ENCODE measurements around the gene COL6A1. TPM values are rescaled to one million over a fixed set of nuclear protein-coding genes. Genes with fewer than 3 reads are reported as not detected.
A peak's percentile ranks its signal among the peaks of the same experiment; 100 is the strongest.

Gene COL6A1
- total RNA-seq, 5 donors from 2014 or later (not counting 1 experiment from before 2014, with no cell fraction given) = 4.2 to 25.3 (median 14.6) TPM

DNA sequence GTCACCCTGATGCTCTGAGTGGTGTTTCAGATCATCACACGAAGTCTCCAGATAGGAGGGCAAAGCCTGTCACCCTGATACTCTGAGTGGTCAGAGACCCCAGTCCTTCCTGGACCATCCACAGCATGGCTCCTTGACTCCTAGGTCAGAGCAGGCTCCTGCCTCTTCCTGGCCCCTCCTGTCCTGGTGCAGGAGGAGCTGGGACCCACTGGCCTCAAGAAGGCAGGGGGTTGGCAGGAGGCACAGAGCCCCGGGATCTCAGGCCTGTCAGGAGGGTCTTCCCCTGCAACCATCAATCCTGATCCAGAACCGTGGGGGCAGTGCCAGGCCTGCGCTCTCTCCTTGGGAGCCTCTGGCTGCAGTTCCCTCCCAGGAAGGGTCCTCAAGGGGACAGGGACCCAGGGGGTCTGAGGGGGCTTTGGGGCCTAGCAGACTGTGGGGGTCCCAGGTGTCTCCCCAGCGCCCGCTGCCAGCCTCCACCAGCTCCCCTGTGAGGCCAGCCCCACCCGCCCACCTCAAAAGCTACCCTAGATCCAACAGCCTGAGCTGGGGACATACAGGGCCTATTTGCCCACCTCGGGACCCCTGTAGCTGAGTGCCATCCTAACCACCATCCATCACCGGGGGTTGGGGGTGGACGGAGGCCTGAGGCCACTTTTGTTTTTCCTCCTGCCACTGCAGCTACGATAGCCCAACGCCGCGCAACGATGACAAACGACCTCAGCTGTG, 27.5 kb downstream of the COL6A1 start:
- Mint-ChIP-seq H3K4me3 (no peak overlapping the region), H3K9me3 (peaks cover 0 to 3% (median 0%) of the 10 kb centered on the region in 3 donors), H3K27ac (no peak overlapping the region), H3K27me3 (peaks cover 0 to 4% of the 10 kb centered on the region in 2 donors), H3K4me1 (no peaks in the 10 kb centered on the region), H3K36me3 (no peaks in the 10 kb centered on the region)
- peaks cover 0 to 9% of the 10 kb centered on the region in 2 experiments for H3K27me3 ChIP-seq (replicated peaks in 1 of 2; ENCODE audit: control insufficient read depth in 2 of 2, extremely low read depth in 1 of 2, insufficient read depth in 2 of 2, low read length in 1 of 2)
- H3K4me1 ChIP-seq (ENCODE audit: control insufficient read depth in 1 of 2, extremely low read depth in 1 of 2, insufficient read depth in 2 of 2, low read length in 2 of 2) = no peaks in the 10 kb centered on the region
- H3K27ac ChIP-seq (ENCODE audit: low read length) = no peak overlapping the region
- ATAC-seq (replicated peaks in 1 of 4) = no peak
- DNase-seq = peak in 2 of 35 experiments; percentile 1 to 2
- no peaks in the 10 kb centered on the region for H3K36me3 ChIP-seq (ENCODE audit: control insufficient read depth in 2 of 2, extremely low read depth in 1 of 2, insufficient read depth in 1 of 2, low read length in 1 of 2)
- no peak overlapping the region for H3K4me3 ChIP-seq (ENCODE audit: control insufficient read depth in 1 of 2, extremely low read depth in 1 of 2, low read length in 1 of 2)
- H3K9me3 ChIP-seq = no peaks in the 10 kb centered on the region
- CTCF ChIA-PET = no interaction called here
- WGBS (ENCODE audit: insufficient coverage) = 87% methylated on average over 14 of the region's 16 CpGs
- POLR2A ChIA-PET = no interaction called here

DNA sequence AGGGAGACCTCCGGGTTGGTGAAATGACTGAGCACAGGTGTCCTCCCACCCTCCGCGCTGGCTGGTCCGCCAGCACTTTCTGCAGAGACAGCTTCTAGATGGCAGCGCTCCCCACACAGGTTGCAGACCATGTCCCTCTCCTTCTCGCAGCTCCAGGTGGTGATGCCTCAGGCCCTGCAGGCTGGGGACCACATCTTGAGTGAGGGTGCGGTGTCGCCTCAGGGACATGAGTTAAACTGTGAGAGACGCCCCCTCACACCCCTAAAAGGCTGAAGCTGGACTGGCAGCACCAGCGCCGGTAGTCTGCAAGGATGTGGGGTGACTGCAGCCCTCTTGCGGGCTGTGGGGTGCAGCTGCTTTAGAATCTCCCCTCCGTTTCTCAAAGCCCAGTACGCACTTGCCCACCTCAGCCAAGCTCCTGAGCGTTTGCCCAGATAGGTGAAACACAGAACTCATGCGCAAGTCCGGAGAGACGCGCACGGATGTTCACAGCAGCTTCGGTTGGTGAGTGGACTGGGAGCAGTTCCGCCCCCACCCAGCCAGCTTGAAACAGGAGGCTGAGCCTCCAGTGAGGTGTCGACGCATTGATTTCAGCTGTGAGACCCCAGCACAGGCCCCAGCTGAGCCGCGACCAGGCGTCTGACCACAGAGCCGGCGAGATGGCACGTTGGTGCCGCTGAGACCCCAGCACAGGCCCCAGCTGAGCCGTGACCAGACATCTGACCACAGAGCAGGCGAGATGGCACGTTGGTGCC, 28.6 kb downstream of the COL6A1 start:
- Histone ChIP-seq H3K4me3 (ENCODE audit: control insufficient read depth in 1 of 2, extremely low read depth in 1 of 2, low read length in 1 of 2) (no peak overlapping the region), H3K36me3 (ENCODE audit: control insufficient read depth in 2 of 2, extremely low read depth in 1 of 2, insufficient read depth in 1 of 2, low read length in 1 of 2) (no peaks in the 10 kb centered on the region), H3K9me3 (no peaks in the 10 kb centered on the region), H3K27me3 (replicated peaks in 1 of 2; ENCODE audit: control insufficient read depth in 2 of 2, extremely low read depth in 1 of 2, insufficient read depth in 2 of 2, low read length in 1 of 2) (peaks cover 0 to 9% of the 10 kb centered on the region in 2 experiments), H3K27ac (ENCODE audit: low read length) (no peak overlapping the region), H3K4me1 (ENCODE audit: control insufficient read depth in 1 of 2, extremely low read depth in 1 of 2, insufficient read depth in 2 of 2, low read length in 2 of 2) (no peaks in the 10 kb centered on the region)
- H3K9me3 Mint-ChIP-seq = peaks cover 0 to 3% (median 0%) of the 10 kb centered on the region in 3 donors
- peak in 2 of 35 experiments; percentile 1 to 3 for DNase-seq
- peaks cover 2 to 8% of the 10 kb centered on the region in 2 donors for H3K27me3 Mint-ChIP-seq
- no peaks in the 10 kb centered on the region for H3K36me3 Mint-ChIP-seq
- H3K27ac Mint-ChIP-seq = no peak overlapping the region
- no peak overlapping the region for H3K4me3 Mint-ChIP-seq
- H3K4me1 Mint-ChIP-seq = no peaks in the 10 kb centered on the region
- WGBS (ENCODE audit: insufficient coverage) = 89% methylated on average over 24 of the region's 34 CpGs
- ChIA-PET POLR2A (no interaction called here), CTCF (no interaction called here)
- no peak for ATAC-seq (replicated peaks in 1 of 4)

GRCh38 chr21:46011267-46011967, 29.8 kb downstream of the COL6A1 start:
- no peaks in the 10 kb centered on the region for H3K36me3 Mint-ChIP-seq

DNA sequence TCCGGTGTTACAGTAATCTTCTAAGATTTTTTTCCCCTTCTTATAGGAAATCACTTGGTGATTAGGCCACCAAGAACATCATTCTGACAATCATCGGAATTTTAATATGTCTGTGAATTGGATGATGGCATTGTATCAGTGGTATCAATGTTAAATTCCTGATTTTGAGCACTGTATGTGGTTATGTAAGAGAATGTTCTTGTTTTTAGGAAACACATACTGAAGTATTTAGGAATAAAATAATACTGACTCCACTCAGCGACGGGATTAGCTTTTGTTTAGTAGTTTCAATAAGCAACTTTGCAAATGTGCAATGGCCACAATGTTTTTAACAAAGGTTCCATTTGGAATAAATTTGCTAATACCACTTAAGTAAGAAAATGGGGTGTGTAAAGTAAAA, 30.6 kb downstream of the COL6A1 start:
- no peaks in the 10 kb centered on the region for H3K4me1 Mint-ChIP-seq

More at GRCh38 chr21:46011267-46011967, 29.8 kb downstream of the COL6A1 start:
- Histone ChIP-seq H3K4me3 (ENCODE audit: control insufficient read depth in 1 of 2, extremely low read depth in 1 of 2, low read length in 1 of 2) (no peak overlapping the region), H3K27ac (ENCODE audit: low read length) (no peak overlapping the region), H3K9me3 (no peaks in the 10 kb centered on the region), H3K4me1 (ENCODE audit: control insufficient read depth in 1 of 2, extremely low read depth in 1 of 2, insufficient read depth in 2 of 2, low read length in 2 of 2) (no peaks in the 10 kb centered on the region), H3K27me3 (replicated peaks in 1 of 2; ENCODE audit: control insufficient read depth in 2 of 2, extremely low read depth in 1 of 2, insufficient read depth in 2 of 2, low read length in 1 of 2) (peaks cover 0 to 9% of the 10 kb centered on the region in 2 experiments), H3K36me3 (ENCODE audit: control insufficient read depth in 2 of 2, extremely low read depth in 1 of 2, insufficient read depth in 1 of 2, low read length in 1 of 2) (no peaks in the 10 kb centered on the region)
- CTCF ChIA-PET = no interaction called here
- 84% methylated on average over 22 of the region's 22 CpGs for WGBS (ENCODE audit: insufficient coverage)
- Mint-ChIP-seq H3K9me3 (peaks cover 0 to 3% (median 0%) of the 10 kb centered on the region in 3 donors), H3K4me3 (no peak overlapping the region), H3K4me1 (no peaks in the 10 kb centered on the region), H3K27ac (no peak overlapping the region), H3K27me3 (peaks cover 9 to 13% of the 10 kb centered on the region in 2 donors)
- DNase-seq (peak in 1 of 35 experiments; percentile 2), ATAC-seq (replicated peaks in 1 of 4) (no peak)
- POLR2A ChIA-PET = no interaction called here

GRCh38 chr21:46014828-46015227, 33.3 kb downstream of the COL6A1 start:
- no peak overlapping the region for H3K4me3 ChIP-seq (ENCODE audit: control insufficient read depth in 1 of 2, extremely low read depth in 1 of 2, low read length in 1 of 2)
- Mint-ChIP-seq H3K4me3 (no peak overlapping the region), H3K27me3 (peaks cover 31 to 39% of the 10 kb centered on the region in 2 donors), H3K36me3 (no peaks in the 10 kb centered on the region), H3K9me3 (no peaks in the 10 kb centered on the region), H3K27ac (no peak overlapping the region), H3K4me1 (no peaks in the 10 kb centered on the region)
- DNase-seq (no peak), ATAC-seq (replicated peaks in 1 of 4) (no peak)
- POLR2A ChIA-PET = no interaction called here
- H3K9me3 ChIP-seq = no peaks in the 10 kb centered on the region
- CTCF ChIA-PET = no interaction called here
- H3K36me3 ChIP-seq (ENCODE audit: control insufficient read depth in 2 of 2, extremely low read depth in 1 of 2, insufficient read depth in 1 of 2, low read length in 1 of 2) = no peaks in the 10 kb centered on the region
- no peak overlapping the region for H3K27ac ChIP-seq (ENCODE audit: low read length)
- 34% methylated on average over 2 of the region's 2 CpGs for WGBS (ENCODE audit: insufficient coverage)
- peaks cover 0 to 12% of the 10 kb centered on the region in 2 experiments for H3K27me3 ChIP-seq (replicated peaks in 1 of 2; ENCODE audit: control insufficient read depth in 2 of 2, extremely low read depth in 1 of 2, insufficient read depth in 2 of 2, low read length in 1 of 2)
- H3K4me1 ChIP-seq (ENCODE audit: control insufficient read depth in 1 of 2, extremely low read depth in 1 of 2, insufficient read depth in 2 of 2, low read length in 2 of 2) = no peaks in the 10 kb centered on the region

More for the DNA sequence above, 30.6 kb downstream of the COL6A1 start:
- Histone ChIP-seq H3K9me3 (no peaks in the 10 kb centered on the region), H3K36me3 (ENCODE audit: control insufficient read depth in 2 of 2, extremely low read depth in 1 of 2, insufficient read depth in 1 of 2, low read length in 1 of 2) (no peaks in the 10 kb centered on the region), H3K27me3 (replicated peaks in 1 of 2; ENCODE audit: control insufficient read depth in 2 of 2, extremely low read depth in 1 of 2, insufficient read depth in 2 of 2, low read length in 1 of 2) (peaks cover 0 to 9% of the 10 kb centered on the region in 2 experiments), H3K4me1 (ENCODE audit: control insufficient read depth in 1 of 2, extremely low read depth in 1 of 2, insufficient read depth in 2 of 2, low read length in 2 of 2) (no peaks in the 10 kb centered on the region), H3K4me3 (ENCODE audit: control insufficient read depth in 1 of 2, extremely low read depth in 1 of 2, low read length in 1 of 2) (no peak overlapping the region), H3K27ac (ENCODE audit: low read length) (no peak overlapping the region)
- no peak overlapping the region for H3K4me3 Mint-ChIP-seq
- peaks cover 16 to 19% of the 10 kb centered on the region in 2 donors for H3K27me3 Mint-ChIP-seq
- ChIA-PET POLR2A (no interaction called here), CTCF (no interaction called here)
- H3K9me3 Mint-ChIP-seq = peaks cover 0 to 3% (median 0%) of the 10 kb centered on the region in 3 donors
- no peak overlapping the region for H3K27ac Mint-ChIP-seq
- WGBS (ENCODE audit: insufficient coverage) = no CpG with 5 or more reads among the region's 4 CpGs
- DNase-seq (no peak), ATAC-seq (replicated peaks in 1 of 4) (no peak)
- H3K36me3 Mint-ChIP-seq = no peaks in the 10 kb centered on the region

GRCh38 chr21:46017148-46017547, 35.6 kb downstream of the COL6A1 start:
- Histone ChIP-seq H3K4me1 (ENCODE audit: control insufficient read depth in 1 of 2, extremely low read depth in 1 of 2, insufficient read depth in 2 of 2, low read length in 2 of 2) (no peaks in the 10 kb centered on the region), H3K4me3 (ENCODE audit: control insufficient read depth in 1 of 2, extremely low read depth in 1 of 2, low read length in 1 of 2) (no peak overlapping the region), H3K27me3 (replicated peaks in 1 of 2; ENCODE audit: control insufficient read depth in 2 of 2, extremely low read depth in 1 of 2, insufficient read depth in 2 of 2, low read length in 1 of 2) (peaks cover 0 to 17% of the 10 kb centered on the region in 2 experiments), H3K36me3 (ENCODE audit: control insufficient read depth in 2 of 2, extremely low read depth in 1 of 2, insufficient read depth in 1 of 2, low read length in 1 of 2) (no peaks in the 10 kb centered on the region), H3K27ac (ENCODE audit: low read length) (no peak overlapping the region), H3K9me3 (no peaks in the 10 kb centered on the region)
- Mint-ChIP-seq H3K27ac (no peak overlapping the region), H3K27me3 (peaks cover 38 to 55% of the 10 kb centered on the region in 2 donors), H3K4me3 (no peak overlapping the region), H3K4me1 (no peaks in the 10 kb centered on the region), H3K9me3 (no peaks in the 10 kb centered on the region), H3K36me3 (no peaks in the 10 kb centered on the region)
- DNase-seq (no peak), ATAC-seq (replicated peaks in 1 of 4) (no peak)
- CTCF ChIA-PET = no interaction called here
- POLR2A ChIA-PET = no interaction called here

All from T-cell (primary cell).